Hepatocyte (in vitro differentiated cells): ENCODE data around the gene TMSB15A.

Experiments
- EZH2 ChIP-seq: fragments of 200-600 bp; sonication (generic); IDR thresholded peaks from 2 replicates; pipeline ENCODE4 v1.6.1; 2016; ENCODE audit warnings: antibody characterized with exemption, mild to moderate bottlenecking, borderline replicate concordance
- TF ChIP-seq, protein P1 (sequence below): fragments of 200-600 bp; sonication (generic); IDR thresholded peaks from 2 replicates; pipeline ENCODE4 v1.5.1; 2016; ENCODE audit warnings: antibody characterized with exemption, mild to moderate bottlenecking; ENCODE audit not compliant: poor library complexity

- TF ChIP-seq, protein P1, sequence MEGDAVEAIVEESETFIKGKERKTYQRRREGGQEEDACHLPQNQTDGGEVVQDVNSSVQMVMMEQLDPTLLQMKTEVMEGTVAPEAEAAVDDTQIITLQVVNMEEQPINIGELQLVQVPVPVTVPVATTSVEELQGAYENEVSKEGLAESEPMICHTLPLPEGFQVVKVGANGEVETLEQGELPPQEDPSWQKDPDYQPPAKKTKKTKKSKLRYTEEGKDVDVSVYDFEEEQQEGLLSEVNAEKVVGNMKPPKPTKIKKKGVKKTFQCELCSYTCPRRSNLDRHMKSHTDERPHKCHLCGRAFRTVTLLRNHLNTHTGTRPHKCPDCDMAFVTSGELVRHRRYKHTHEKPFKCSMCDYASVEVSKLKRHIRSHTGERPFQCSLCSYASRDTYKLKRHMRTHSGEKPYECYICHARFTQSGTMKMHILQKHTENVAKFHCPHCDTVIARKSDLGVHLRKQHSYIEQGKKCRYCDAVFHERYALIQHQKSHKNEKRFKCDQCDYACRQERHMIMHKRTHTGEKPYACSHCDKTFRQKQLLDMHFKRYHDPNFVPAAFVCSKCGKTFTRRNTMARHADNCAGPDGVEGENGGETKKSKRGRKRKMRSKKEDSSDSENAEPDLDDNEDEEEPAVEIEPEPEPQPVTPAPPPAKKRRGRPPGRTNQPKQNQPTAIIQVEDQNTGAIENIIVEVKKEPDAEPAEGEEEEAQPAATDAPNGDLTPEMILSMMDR, result no peak
- no peak for TF ChIP-seq EZH2
Measured at GRCh38 chrX:102515975-102516941, at the start of gene TMSB15A.
